HG03571 (cell line): ENCODE data around the gene SLC29A1.

Experiments used
- ATAC-seq: cut with Tn5 transposase; IDR thresholded peaks from one replicate; pipeline ENCODE4 v1.9.1; 2021; ENCODE audit not compliant: unreplicated experiment

Gene SLC29A1

DNA sequence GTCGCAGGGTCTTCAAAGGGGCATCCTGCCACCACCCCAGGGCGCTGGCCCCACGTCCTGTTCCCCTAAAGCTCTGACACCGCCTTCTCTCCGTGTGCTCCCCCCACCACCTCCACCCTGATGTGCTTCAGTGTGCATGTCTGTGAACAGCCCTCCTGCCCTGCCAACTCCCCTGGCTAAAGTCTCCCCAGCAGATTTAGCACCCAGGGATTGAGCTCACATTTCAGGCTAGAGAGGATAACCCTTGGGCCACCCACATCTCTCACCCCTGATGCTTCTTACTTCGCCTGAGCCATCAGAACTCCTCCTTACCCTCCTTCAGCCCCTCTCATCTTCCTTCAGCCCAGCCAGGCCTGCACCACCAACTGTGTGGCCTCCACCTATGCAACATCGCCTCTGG, 54.4 kb downstream of the SLC29A1 start:
- no peak for ATAC-seq

DNA sequence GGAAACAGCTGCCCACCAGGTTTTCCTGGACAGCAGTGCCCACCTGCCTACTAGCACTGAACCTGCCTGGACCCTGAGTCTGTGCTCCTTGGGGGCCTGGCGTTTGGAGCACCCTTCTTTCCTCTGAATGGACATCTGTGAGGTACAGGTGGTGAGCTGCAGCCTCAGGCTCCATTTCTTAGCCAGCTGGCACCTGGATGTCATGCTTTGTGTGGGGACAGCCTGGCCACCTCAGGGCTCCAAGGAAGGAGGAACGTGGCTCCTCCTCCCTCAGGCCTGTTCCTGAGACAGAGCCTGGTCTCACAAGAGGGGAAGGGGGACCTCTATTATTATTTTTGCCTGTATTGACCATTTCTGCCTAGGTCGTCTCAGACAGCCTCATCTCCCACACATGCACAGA, 54.9 kb downstream of the SLC29A1 start:
- no peak for ATAC-seq

DNA sequence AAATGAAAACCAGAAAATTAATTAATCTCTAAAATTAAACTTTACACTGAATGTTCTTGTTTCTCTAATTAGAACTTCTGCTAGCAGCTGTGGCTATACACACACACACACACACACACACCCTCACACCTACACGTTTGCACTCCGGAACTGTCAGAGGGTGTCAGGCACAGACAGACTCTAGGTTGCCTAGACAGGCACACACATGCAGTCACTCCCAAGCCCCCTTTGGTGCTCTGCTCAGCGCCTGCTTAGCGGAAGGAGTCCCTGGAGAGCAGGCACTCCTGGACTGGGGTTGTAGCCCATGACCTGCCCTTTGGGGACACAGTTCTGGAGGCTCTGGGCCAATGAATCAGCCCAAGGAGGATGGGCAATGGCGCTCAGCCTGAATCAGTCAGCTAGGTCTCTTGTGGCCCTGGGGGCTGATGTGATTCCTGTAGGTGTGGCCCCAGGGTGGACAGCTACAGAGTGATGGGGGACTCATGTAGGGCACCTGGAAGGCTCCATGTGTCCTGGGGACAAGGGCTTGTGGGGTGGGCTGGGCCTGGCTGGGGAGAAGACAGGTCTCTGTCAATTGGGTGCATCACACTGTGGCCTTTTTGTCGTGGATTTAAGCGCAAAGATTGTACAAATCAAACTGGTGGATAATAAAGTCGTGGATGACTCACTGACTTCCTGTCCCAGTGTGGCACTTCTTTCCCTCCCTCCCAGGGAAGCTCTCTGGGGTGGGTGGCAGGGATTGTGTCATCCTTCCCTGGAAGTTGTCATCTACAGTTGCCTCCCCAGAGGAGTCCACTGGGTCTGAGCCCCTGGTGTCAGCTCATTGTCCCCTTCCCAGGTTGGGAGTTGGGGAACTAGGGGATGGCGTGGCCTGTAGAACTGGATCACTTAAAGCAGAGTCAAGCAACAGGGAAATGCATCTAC, 55.6 kb downstream of the SLC29A1 start:
- no peak for ATAC-seq
